ENCODE measurements around the gene KLRC1. TPM values are rescaled to one million over a fixed set of nuclear protein-coding genes. Genes with fewer than 3 reads are reported as not detected.
"Not testable (repeated sequence)": the region's sequence is repeated elsewhere in the genome, so short reads cannot be mapped to it uniquely, and the experiment has no call there.

Gene KLRC1
- polyA plus RNA-seq, 1 experiment, result not detected

- H3K27ac ChIP-seq (ENCODE audit: low read depth, low read length); H3K9me3 ChIP-seq (ENCODE audit: control insufficient read depth, insufficient read depth, low read length); H3K27me3 ChIP-seq (ENCODE audit: control insufficient read depth, insufficient read depth, low read length); POLR2A ChIA-PET; CTCF ChIA-PET; DNase-seq (ENCODE audit: low read depth, low spot score); H3K4me3 ChIP-seq (ENCODE audit: low read depth, low read length): not testable (repeated sequence)
Measured at GRCh38 chr12:10422159-10422558, 31.0 kb downstream of the KLRC1 start.

- H3K4me3 ChIP-seq (ENCODE audit: low read depth, low read length); DNase-seq (ENCODE audit: low read depth, low spot score); H3K27ac ChIP-seq (ENCODE audit: low read depth, low read length); H3K27me3 ChIP-seq (ENCODE audit: control insufficient read depth, insufficient read depth, low read length); H3K9me3 ChIP-seq (ENCODE audit: control insufficient read depth, insufficient read depth, low read length); POLR2A ChIA-PET: not testable (repeated sequence)
- CTCF ChIA-PET, result interaction anchor here (0.7 kb wide), 1 partner anchor 54 kb away, joined by 3 read pairs; no protein-coding TSS in a partner anchor
Measured at GRCh38 chr12:10420334-10420733, 32.8 kb downstream of the KLRC1 start, which contains the start of gene KLRC3. Gene KLRC3 (minus strand): TSS chr12:10420595. CDS start chr12:10420550, 45 bp downstream.

GRCh38 chr12:10409392-10409791, 43.8 kb downstream of the KLRC1 start, which contains the start of gene KLRC4:
Gene KLRC4 (minus strand): TSS chr12:10409757. CDS start chr12:10409575, 182 bp downstream.
- no peak within 1 kb of the TSS for H3K27ac ChIP-seq (ENCODE audit: low read depth, low read length)
- no peaks in the 10 kb centered on the region for H3K9me3 ChIP-seq (ENCODE audit: control insufficient read depth, insufficient read depth, low read length)
- CTCF ChIA-PET, result no interaction called here
- no peaks in the 10 kb centered on the region for H3K27me3 ChIP-seq (ENCODE audit: control insufficient read depth, insufficient read depth, low read length)
- TF ChIP-seq CTCF (IDR thresholded peaks at IDR 0.05; ENCODE audit: low read depth, low read length), result no peak
- POLR2A ChIA-PET, result no interaction called here
- H3K4me3 ChIP-seq (ENCODE audit: low read depth, low read length), result no peak within 1 kb of the TSS
- DNase-seq (ENCODE audit: low read depth, low spot score), result no peak

- POLR2A ChIA-PET, result no interaction called here
- no peak for DNase-seq (ENCODE audit: low read depth, low spot score)
- Histone ChIP-seq H3K27me3 (ENCODE audit: control insufficient read depth, insufficient read depth, low read length) (no peaks in the 10 kb centered on the region), H3K4me3 (ENCODE audit: low read depth, low read length) (no peak overlapping the region), H3K9me3 (ENCODE audit: control insufficient read depth, insufficient read depth, low read length) (no peaks in the 10 kb centered on the region), H3K27ac (ENCODE audit: low read depth, low read length) (no peak overlapping the region)
- CTCF ChIA-PET, result no interaction called here
- no peak for TF ChIP-seq CTCF (IDR thresholded peaks at IDR 0.05; ENCODE audit: low read depth, low read length)
Measured at GRCh38 chr12:10408842-10409241, 44.3 kb downstream of the KLRC1 start.

- no peak for DNase-seq (ENCODE audit: low read depth, low spot score)
- Histone ChIP-seq H3K27me3 (ENCODE audit: control insufficient read depth, insufficient read depth, low read length) (no peaks in the 10 kb centered on the region), H3K9me3 (ENCODE audit: control insufficient read depth, insufficient read depth, low read length) (no peaks in the 10 kb centered on the region), H3K27ac (ENCODE audit: low read depth, low read length) (no peak overlapping the region), H3K4me3 (ENCODE audit: low read depth, low read length) (no peak overlapping the region)
- no peak for TF ChIP-seq CTCF (IDR thresholded peaks at IDR 0.05; ENCODE audit: low read depth, low read length)
- ChIA-PET CTCF (no interaction called here), POLR2A (no interaction called here)
Measured at GRCh38 chr12:10406725-10407124, 46.5 kb downstream of the KLRC1 start.

- TF ChIP-seq CTCF (IDR thresholded peaks at IDR 0.05; ENCODE audit: low read depth, low read length), result no peak
- DNase-seq (ENCODE audit: low read depth, low spot score), result no peak
- no peaks in the 10 kb centered on the region for H3K9me3 ChIP-seq (ENCODE audit: control insufficient read depth, insufficient read depth, low read length)
- no peaks in the 10 kb centered on the region for H3K27me3 ChIP-seq (ENCODE audit: control insufficient read depth, insufficient read depth, low read length)
- no peak overlapping the region for H3K4me3 ChIP-seq (ENCODE audit: low read depth, low read length)
- POLR2A ChIA-PET, result no interaction called here
- CTCF ChIA-PET, result interaction anchor here (1.4 kb wide), 1 partner anchor 158 kb away, joined by 3 read pairs; no protein-coding TSS in a partner anchor
- H3K27ac ChIP-seq (ENCODE audit: low read depth, low read length), result no peak overlapping the region
Measured at GRCh38 chr12:10405294-10405693, 47.9 kb downstream of the KLRC1 start.
